SK-N-SH (cell line): ENCODE results near the gene BMPR1B.

Experiments used
- CTCF ChIP-seq: fragments of 200-600 bp; sonication (generic); IDR thresholded peaks from 2 replicates; pipeline ENCODE4 v1.6.1; 2017; ENCODE audit warnings: antibody characterized with exemption, mild to moderate bottlenecking, moderate library complexity
- FOSL2 ChIP-seq: IDR thresholded peaks from 2 replicates; pipeline ENCODE4 v1.4.0; 2012; ENCODE audit warnings: low read depth, mild to moderate bottlenecking, moderate library complexity, borderline replicate concordance
- RFX5 ChIP-seq: IDR thresholded peaks from 2 replicates; pipeline ENCODE4 v1.6.1; 2012; ENCODE audit warnings: mild to moderate bottlenecking, improper control_type of control experiment, low read length
- TAF1 ChIP-seq: IDR thresholded peaks from 2 replicates; pipeline ENCODE4 v1.6.1; 2012; ENCODE audit warnings: low read depth, mild to moderate bottlenecking, low read length, moderate library complexity, borderline replicate concordance

GRCh38 chr4:94918543-94918942 is 160.8 kb downstream of the BMPR1B start:
- TF ChIP-seq FOSL2 (no peak), RFX5 (no peak), TAF1 (no peak), CTCF (no peak)
